Suprapubic skin (tissue), 3 donors: Measurements from ENCODE around the gene ADORA2A.

Source experiments
- POLR2AphosphoS5 ChIP-seq, 3 donors: sonication (generic); formaldehyde crosslinking; IDR thresholded peaks; one replicate each; pipeline ENCODE4 v1.6.1; 2017; ENCODE audit warnings: antibody characterized with exemption in 3 of 3
- TF ChIP-seq, protein P1 (sequence below), 2 donors: fragments of 200-600 bp in 1 of 2; fragments of 450-650 bp in 1 of 2; sonication (generic) in 1 of 2; IDR thresholded peaks; one replicate each; pipeline ENCODE4 v1.5.1; 2016 to 2019; ENCODE audit warnings: antibody characterized with exemption in 2 of 2, mild to moderate bottlenecking in 1 of 2, moderate library complexity in 1 of 2

DNA sequence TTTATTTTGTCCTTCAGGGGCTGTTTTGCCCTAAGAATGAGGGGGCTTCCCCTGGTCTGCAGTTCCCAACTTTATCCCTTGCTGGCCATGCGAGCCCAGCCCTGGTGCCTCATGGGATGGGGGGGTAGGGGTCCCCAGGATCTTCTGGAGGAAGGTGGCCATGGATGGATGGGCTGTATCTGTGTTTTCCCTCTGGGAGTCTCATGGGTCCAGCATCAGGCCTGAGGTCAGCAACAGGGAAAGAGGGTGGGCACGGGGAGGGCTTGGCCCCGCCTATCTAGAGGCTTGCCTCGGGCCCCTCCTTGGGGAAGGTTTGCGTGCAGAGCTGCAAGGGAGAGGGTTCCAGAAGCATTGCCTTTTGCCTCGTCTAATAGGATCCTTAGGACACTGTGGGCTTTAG, 10.8 kb upstream of the ADORA2A start:
- TF ChIP-seq POLR2AphosphoS5 (IDR thresholded peaks at IDR 0.05): no peak
- TF ChIP-seq, protein P1, sequence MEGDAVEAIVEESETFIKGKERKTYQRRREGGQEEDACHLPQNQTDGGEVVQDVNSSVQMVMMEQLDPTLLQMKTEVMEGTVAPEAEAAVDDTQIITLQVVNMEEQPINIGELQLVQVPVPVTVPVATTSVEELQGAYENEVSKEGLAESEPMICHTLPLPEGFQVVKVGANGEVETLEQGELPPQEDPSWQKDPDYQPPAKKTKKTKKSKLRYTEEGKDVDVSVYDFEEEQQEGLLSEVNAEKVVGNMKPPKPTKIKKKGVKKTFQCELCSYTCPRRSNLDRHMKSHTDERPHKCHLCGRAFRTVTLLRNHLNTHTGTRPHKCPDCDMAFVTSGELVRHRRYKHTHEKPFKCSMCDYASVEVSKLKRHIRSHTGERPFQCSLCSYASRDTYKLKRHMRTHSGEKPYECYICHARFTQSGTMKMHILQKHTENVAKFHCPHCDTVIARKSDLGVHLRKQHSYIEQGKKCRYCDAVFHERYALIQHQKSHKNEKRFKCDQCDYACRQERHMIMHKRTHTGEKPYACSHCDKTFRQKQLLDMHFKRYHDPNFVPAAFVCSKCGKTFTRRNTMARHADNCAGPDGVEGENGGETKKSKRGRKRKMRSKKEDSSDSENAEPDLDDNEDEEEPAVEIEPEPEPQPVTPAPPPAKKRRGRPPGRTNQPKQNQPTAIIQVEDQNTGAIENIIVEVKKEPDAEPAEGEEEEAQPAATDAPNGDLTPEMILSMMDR (IDR thresholded peaks at IDR 0.05): no peak
